HG03135 (cell line): Measurements from ENCODE around the gene KCND3.

ENCODE experiments used
- ATAC-seq: cut with Tn5 transposase; IDR thresholded peaks from one replicate; pipeline ENCODE4 v1.9.1; 2021; ENCODE audit warnings: mild to moderate bottlenecking, moderate library complexity; ENCODE audit not compliant: unreplicated experiment

Gene KCND3

DNA sequence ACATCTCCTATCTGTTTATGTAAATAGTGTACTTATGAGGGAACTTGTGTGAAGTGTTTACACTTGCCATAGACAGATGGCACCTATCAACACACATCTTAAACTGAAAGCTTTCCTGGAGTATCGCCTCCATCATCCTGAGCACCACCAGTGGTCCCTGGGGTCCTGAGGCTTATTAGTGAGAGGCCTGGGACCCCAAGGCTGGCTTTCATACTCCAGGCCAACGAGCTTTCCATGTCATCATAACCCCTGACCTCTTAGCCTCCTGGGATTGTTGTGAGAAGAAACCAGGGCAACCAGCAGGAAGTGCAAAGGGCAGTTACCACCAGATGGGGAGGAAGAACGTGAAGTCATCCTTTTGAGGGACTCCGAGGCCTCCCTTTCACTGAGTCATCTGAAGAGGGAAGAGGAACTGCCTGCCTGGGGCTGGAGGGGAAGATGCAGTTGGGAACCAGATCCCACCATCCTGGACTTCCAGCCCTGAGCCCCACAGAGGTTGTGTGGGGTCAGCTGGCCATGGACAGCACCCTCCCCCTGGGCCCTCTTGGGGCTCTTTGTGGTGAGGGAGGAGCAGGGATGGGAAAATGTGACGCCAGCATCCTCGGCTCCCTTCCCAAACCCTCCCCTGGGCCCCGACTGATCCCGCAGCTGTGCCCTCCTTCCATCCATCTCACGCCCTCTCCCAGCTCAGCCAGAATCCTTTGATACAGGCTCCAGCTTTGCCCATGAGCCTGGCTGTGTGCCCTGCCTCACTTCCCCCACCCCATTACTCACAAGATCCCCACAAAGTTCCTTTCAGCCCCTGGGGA is 256.1 kb downstream of the KCND3 start:
- ATAC-seq = no peak

DNA sequence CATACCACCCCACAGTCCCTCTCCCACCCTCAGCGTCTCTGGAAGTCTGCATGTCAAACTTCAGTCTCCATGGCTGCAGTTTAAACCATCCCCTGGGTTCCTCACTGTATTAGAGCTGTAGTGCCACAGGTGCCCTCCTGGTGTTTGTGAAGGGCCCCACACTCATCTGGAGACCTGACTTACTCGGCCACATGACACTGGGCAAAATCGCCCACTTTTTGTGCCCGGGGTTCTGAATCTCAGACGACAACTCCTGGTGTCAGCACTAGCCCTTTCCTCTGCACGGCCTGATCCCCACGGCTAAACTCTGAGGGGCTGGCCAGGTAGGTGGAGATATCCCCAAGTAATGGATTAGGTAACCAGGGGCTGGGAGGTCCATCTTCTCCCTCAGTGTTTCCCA is 256.8 kb downstream of the KCND3 start:
- ATAC-seq = no peak

GRCh38 chr1:111731956-111732355 is 257.5 kb downstream of the KCND3 start:
- no peak for ATAC-seq

DNA sequence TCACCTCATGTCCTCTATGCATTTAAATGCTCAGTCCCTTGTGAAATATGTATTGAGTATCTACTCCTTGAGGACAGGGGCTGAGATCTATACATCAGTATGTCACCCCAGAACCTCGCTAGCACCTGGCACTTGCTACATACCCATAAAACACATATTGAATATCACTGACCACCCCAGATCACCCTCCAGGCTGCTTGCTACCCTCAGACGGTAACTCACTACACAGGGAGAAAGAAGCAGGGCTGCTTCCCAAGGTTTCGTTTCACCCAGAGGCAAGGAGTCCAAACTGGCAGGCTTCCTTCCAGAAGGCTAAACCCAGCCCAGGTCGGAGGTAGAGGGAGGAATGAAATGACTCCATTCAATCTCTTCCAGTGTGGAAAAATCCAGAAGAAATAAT is 258.8 kb downstream of the KCND3 start:
- ATAC-seq = no peak

DNA sequence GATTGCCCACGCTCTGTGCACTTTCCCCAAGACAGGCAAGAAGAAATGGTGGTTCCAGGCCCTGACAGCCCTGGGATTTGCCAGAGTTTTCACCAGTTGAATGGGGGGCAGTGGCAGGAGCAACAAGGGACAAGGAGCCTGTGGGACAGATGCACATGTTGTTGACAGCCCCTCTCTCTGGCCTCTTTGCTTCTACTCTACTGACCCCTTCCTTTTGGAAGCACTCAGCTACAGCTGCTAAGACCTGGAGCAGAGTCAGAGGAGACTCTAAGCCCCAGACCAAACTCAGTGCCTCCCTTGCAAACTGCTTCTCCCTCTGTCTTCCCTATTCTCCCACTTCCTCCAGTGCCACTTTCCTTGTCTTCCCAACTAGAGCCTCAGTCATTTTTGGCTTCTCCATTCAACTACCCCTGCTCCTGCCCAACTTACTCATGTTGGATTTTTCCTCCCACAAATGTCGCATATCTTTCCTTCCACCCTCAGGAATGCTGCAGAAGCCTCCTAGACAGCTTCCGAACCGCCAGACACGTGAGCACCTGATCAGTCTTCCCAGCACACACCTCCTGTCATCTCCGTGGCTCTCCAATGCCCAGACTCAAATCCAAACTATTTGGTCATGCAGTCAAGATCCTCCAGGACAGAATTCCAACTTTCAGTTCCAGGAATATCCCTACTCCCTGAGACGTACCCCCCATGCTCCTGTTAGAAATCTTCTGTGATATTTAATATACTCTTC is 259.4 kb downstream of the KCND3 start:
- ATAC-seq = no peak

DNA sequence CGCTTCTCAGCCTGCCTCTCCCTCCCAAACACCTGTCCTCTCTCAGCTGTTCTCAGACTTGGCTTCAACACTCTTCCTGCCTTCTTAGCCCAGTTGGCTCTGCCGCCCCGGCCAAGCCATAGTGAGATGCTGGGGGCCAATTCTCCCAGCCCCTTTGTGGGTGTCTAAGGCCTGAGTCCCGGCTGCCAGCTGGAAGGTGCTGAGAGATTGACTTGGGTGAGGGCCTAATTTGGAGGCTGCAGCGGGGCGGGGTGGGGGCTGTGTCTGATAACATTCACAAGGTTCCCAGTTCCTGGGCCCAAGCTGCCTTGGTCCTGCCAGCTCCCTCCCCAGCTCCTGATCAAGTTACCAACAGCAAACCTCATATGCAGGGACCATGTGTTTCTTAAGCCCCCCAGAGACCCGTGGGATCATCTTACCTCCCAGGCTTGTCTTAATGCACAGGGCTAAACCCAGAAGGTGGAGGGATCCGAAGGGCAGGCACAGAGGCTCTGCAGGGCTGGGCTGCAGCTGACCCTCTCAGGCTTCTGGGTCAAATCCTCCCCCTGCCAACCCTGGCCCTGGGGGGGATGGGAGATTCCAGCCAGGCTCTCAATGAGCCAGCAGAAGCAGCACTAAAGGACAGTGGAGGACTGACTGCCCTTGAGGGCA is 260.1 kb downstream of the KCND3 start:
- ATAC-seq = no peak

DNA sequence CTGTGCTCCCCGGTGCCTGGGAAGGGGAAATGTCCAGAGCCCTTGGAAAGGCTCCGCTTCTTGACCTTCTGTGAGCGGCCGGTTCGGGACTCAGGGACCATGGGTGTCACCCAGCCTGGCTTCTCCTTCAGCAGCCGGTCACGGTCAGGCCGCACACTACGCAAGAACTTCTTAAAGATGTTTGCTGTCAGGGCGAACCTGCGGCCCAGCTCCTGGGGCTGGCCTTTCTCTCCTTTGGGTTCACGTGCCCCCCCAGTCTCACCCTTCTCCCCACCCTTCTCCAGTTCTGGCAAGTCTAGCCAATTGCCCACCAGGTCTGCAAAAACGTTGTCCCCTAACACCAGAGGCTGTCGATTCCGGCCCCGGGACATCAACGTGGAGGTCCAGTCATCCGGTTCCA is 262.4 kb downstream of the KCND3 start:
- no peak for ATAC-seq

GRCh38 chr1:111725192-111725591 is 264.3 kb downstream of the KCND3 start:
- ATAC-seq = no peak

GRCh38 chr1:111723871-111724270 is 265.6 kb downstream of the KCND3 start:
- ATAC-seq = no peak

- no peak for ATAC-seq
Observed at GRCh38 chr1:111723091-111723806, 266.2 kb downstream of the KCND3 start.

GRCh38 chr1:111720977-111721786 is 268.3 kb downstream of the KCND3 start:
- no peak for ATAC-seq
